ENCODE measurements around the gene CFP.

Gene CFP

GRCh38 chrX:47625365-47625764, 4.4 kb downstream of the CFP start:
- no peak overlapping the region for H3K4me3 ChIP-seq (ENCODE audit: low read depth, low read length)
- no peak for DNase-seq (ENCODE audit: low read depth)
- TF ChIP-seq CTCF (IDR thresholded peaks at IDR 0.05; ENCODE audit: low read depth, low read length, missing control alignments), result no peak

- H3K4me3 ChIP-seq (ENCODE audit: low read depth, low read length), result no peak overlapping the region
- TF ChIP-seq CTCF (IDR thresholded peaks at IDR 0.05; ENCODE audit: low read depth, low read length, missing control alignments), result no peak
- DNase-seq (ENCODE audit: low read depth), result no peak
Measured at GRCh38 chrX:47623540-47624027, 6.1 kb downstream of the CFP start.

GRCh38 chrX:47621851-47622250, 7.9 kb downstream of the CFP start:
- no peak for TF ChIP-seq CTCF (IDR thresholded peaks at IDR 0.05; ENCODE audit: low read depth, low read length, missing control alignments)
- H3K4me3 ChIP-seq (ENCODE audit: low read depth, low read length), result no peak overlapping the region
- no peak for DNase-seq (ENCODE audit: low read depth)

GRCh38 chrX:47620303-47620685, 9.4 kb downstream of the CFP start:
- TF ChIP-seq CTCF (IDR thresholded peaks at IDR 0.05; ENCODE audit: low read depth, low read length, missing control alignments), result no peak
- no peak for DNase-seq (ENCODE audit: low read depth)
- no peak overlapping the region for H3K4me3 ChIP-seq (ENCODE audit: low read depth, low read length)

- no peak for DNase-seq (ENCODE audit: low read depth)
- H3K4me3 ChIP-seq (ENCODE audit: low read depth, low read length), result peak within 1 kb of the TSS; percentile 42
- peak; percentile 12 for TF ChIP-seq CTCF (IDR thresholded peaks at IDR 0.05; ENCODE audit: low read depth, low read length, missing control alignments)
Measured at GRCh38 chrX:47619486-47620302, 10.0 kb downstream of the CFP start, which contains the start of gene SYN1. SYN1 (minus strand) TSS chrX:47619857; CDS start chrX:47619728, 129 bp downstream.

GRCh38 chrX:47618923-47619485, 10.7 kb downstream of the CFP start:
- no peak overlapping the region; the same call in none of the 2 replicates for H3K4me3 ChIP-seq (ENCODE audit: low read depth, low read length)
- DNase-seq (ENCODE audit: low read depth), result no peak
- TF ChIP-seq CTCF (IDR thresholded peaks at IDR 0.05; ENCODE audit: low read depth, low read length, missing control alignments), result no peak
